Measurements from ENCODE around the gene CPLX1.
"Not testable (repeated sequence)": the region's sequence is repeated elsewhere in the genome, so short reads cannot be mapped to it uniquely, and the experiment has no call there.

CPLX1 gene

GRCh38 chr4:791252-791897, 34.6 kb downstream of the CPLX1 start:
- DNase-seq, result no peak

- DNase-seq, result no peak
Observed at GRCh38 chr4:790466-790820, 35.5 kb downstream of the CPLX1 start.

- no peak for DNase-seq
Observed at GRCh38 chr4:789571-790465, 36.1 kb downstream of the CPLX1 start.

- no peak for DNase-seq
Observed at GRCh38 chr4:788636-789297, 37.2 kb downstream of the CPLX1 start.

GRCh38 chr4:788006-788635, 37.8 kb downstream of the CPLX1 start:
- no peak for DNase-seq

GRCh38 chr4:787561-787981, 38.4 kb downstream of the CPLX1 start:
- DNase-seq, result no peak

GRCh38 chr4:786861-787300, 39.0 kb downstream of the CPLX1 start:
- DNase-seq, result no peak

GRCh38 chr4:786074-786741, 39.7 kb downstream of the CPLX1 start:
- no peak for DNase-seq

- DNase-seq, result no peak
Observed at GRCh38 chr4:785332-786073, 40.4 kb downstream of the CPLX1 start.

- DNase-seq, result no peak
Observed at GRCh38 chr4:784401-785331, 41.3 kb downstream of the CPLX1 start.

- peak; percentile 97 for DNase-seq
Observed at GRCh38 chr4:781493-782216, 44.3 kb downstream of the CPLX1 start.

GRCh38 chr4:780716-781492, 45.0 kb downstream of the CPLX1 start:
- DNase-seq, result no peak

GRCh38 chr4:780255-780654, 45.7 kb downstream of the CPLX1 start:
- not testable (repeated sequence) for DNase-seq

- DNase-seq, result no peak
Observed at GRCh38 chr4:779555-779954, 46.4 kb downstream of the CPLX1 start.

- DNase-seq, result no peak
Observed at GRCh38 chr4:777520-778262, 48.2 kb downstream of the CPLX1 start.

- DNase-seq, result no peak
Observed at GRCh38 chr4:776743-777441, 49.0 kb downstream of the CPLX1 start.

GRCh38 chr4:775485-775884, 50.4 kb downstream of the CPLX1 start:
- not testable (repeated sequence) for DNase-seq
